GM19455 (cell line): ENCODE data around the gene ZDHHC22.
"Not testable (repeated sequence)": the region's sequence is repeated elsewhere in the genome, so short reads cannot be mapped to it uniquely, and the experiment has no call there.

ENCODE experiments used
- ATAC-seq: cut with Tn5 transposase; IDR thresholded peaks from one replicate; pipeline ENCODE4 v1.9.1; 2021; ENCODE audit not compliant: unreplicated experiment

The ZDHHC22 gene, protein sequence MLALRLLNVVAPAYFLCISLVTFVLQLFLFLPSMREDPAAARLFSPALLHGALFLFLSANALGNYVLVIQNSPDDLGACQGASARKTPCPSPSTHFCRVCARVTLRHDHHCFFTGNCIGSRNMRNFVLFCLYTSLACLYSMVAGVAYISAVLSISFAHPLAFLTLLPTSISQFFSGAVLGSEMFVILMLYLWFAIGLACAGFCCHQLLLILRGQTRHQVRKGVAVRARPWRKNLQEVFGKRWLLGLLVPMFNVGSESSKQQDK

GRCh38 chr14:77141214-77142004 lies at the start of gene ZDHHC22:
Gene ZDHHC22, minus strand, starts transcription at chr14:77141791. Its CDS starts 2,053 bp downstream, at chr14:77139738.
- no peak for ATAC-seq

- ATAC-seq, result no peak
Measured at GRCh38 chr14:77190977-77191376, 49.4 kb upstream of the ZDHHC22 start.

- no peak for ATAC-seq
Measured at GRCh38 chr14:77189479-77189878, 47.9 kb upstream of the ZDHHC22 start.

DNA sequence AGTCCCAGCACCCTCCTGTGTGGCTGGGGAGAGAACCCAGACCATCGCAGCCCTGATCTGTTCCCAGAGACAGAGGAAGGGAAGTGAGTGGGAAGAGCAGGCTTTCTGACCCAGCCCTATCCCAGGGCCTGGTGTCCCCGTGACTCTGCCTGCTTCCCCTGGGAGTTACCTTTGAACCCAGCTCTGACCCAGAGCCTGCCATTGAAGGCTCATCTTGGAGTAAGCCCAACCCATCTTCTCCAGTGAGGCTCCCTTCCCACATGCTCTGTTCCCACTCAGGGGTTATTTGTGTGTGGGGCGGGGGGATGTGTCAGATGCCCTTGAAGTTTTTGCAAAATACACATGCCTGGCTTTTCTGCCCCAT lies 46.0 kb upstream of the ZDHHC22 start:
- no peak for ATAC-seq

- no peak for ATAC-seq
Measured at GRCh38 chr14:77186911-77187648, 45.5 kb upstream of the ZDHHC22 start.

- ATAC-seq, result no peak
Measured at GRCh38 chr14:77185093-77185465, 43.5 kb upstream of the ZDHHC22 start.

- ATAC-seq, result no peak
Measured at GRCh38 chr14:77184396-77185092, 43.0 kb upstream of the ZDHHC22 start.

DNA sequence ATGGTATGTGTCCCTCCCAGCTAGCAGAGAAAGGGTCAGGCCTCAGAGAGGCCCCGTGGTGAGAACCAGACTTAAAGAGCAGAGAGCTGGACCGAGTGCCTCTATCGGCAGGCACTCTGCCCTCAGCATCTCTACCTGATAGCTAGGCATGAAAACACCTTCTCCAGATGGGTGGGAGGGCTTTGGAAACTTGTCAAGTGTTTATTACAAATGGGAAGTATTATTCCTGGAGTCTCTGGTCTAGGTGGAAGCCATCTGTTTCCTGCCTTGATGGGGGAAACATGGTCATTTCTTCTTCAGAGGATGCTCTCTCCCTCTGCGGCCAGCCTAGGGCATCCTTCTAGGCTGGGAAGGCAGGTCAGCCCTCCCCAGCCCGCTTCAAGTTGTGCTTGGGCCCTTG lies 42.3 kb upstream of the ZDHHC22 start:
- ATAC-seq, result no peak

- ATAC-seq, result no peak
Measured at GRCh38 chr14:77181603-77182437, 40.2 kb upstream of the ZDHHC22 start, which contains the start of gene TMEM63C. Gene TMEM63C, plus strand, starts transcription at chr14:77181798. Its CDS starts 37,016 bp downstream, at chr14:77218814.

GRCh38 chr14:77180726-77181602 lies 39.4 kb upstream of the ZDHHC22 start:
- no peak for ATAC-seq

DNA sequence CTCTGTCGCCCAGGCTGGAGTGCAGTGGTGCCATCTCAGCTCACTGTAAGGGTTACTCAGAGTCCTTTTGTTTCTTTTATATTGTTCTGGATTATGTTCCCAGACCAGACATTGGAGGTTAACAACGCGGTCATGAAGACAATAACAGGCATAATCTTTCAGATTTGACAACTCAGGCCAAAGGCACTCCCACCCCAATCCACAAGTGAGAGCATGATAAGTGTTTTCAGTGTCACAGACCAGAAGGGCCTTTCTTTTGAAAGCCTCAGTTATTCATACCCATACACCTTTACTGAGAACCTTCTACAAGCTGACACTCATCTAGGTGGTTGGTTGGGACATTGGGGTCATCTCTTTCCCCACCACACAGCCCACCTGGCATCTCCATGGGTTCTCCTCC lies 37.1 kb upstream of the ZDHHC22 start:
- no peak for ATAC-seq

DNA sequence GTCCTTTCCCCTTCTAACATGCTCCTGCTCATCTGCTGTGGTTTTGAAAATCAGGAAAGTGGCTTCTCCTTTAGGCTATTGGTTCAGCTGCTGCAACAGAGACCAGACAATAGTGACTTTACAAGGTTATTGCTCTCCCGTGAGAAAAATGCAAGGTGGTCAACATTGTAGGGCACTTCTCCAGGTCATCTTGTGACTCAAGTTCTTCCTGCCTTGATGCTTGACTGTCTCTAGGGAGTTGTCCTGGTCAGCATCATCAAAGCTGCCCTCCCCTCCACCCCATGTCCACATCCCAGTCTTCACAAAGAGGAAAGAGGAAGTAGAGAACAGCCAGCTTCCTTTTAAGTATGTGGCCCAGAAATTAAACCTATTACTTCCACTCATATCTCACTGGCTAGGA lies 36.1 kb upstream of the ZDHHC22 start:
- ATAC-seq, result no peak

DNA sequence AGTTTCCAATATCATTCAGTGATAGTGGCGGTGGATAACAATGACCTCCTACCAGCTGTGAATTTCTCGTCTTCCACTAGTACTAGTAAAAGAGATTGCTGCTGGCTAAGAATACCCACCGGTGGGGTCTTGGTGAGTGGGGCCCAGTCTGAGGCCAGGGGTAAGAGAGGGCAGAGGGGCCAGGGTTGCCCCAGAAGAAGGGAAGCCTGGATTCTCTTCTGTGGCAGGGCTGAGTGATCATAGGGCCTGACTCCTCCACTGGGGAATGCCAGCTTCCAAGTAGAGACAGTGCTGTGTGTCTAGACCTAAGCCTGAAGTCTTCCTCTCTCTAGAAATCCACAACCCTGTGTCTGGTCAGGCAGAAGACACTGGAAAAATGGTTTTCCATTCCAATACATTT lies 34.3 kb upstream of the ZDHHC22 start:
- no peak for ATAC-seq

- not testable (repeated sequence) for ATAC-seq
Measured at GRCh38 chr14:77173911-77174617, 32.5 kb upstream of the ZDHHC22 start.

- ATAC-seq, result no peak
Measured at GRCh38 chr14:77172916-77173315, 31.3 kb upstream of the ZDHHC22 start.

GRCh38 chr14:77170045-77170444 lies 28.5 kb upstream of the ZDHHC22 start:
- ATAC-seq, result no peak

DNA sequence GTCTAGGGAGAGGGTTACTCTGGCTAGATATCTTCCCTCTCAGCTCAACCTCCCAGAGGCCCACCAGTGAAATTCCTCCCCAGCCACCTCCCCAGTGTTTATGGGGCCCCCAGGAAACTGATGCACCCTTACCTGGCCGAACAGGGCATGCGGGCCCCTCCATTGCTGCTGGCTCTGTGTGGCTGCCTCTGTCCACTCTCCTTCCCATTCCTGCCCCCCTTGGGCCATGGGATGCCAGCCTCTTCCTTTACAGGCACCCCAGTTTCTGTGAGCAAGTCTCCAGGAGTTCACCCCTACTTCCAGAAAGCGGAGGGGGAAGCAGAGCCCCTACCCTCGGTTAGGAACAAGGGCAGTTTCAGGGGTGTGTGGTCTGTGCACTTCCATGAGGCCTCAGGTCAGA lies 19.4 kb upstream of the ZDHHC22 start:
- ATAC-seq, result no peak

DNA sequence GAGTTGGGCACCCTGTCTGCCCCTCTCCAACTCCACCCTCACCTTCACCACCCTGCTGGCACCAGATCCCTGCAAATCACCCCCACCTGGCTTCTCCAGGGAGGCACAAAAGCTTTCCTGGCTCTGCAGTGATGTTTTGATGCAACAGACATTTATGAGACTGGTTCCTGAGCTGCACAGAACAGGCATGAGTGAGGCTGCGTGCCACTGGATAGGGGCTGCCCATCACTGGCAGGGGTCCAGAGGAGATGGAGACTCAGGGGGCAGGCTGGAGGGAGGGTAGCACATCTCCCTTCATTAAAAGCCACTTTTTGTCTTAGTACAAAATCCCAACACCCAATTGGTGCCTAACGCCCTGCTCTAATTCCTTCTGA lies 17.3 kb upstream of the ZDHHC22 start:
- no peak for ATAC-seq
